Suprapubic skin (tissue), 4 donors: ENCODE measurements around the gene ZNF324B.

Source experiments
- CTCF ChIP-seq, 2 donors: fragments of 200-600 bp in 1 of 2; fragments of 450-650 bp in 1 of 2; sonication (generic) in 1 of 2; IDR thresholded peaks; one replicate each; pipeline ENCODE4 v1.5.1; 2016 to 2019; ENCODE audit warnings: antibody characterized with exemption in 2 of 2, mild to moderate bottlenecking in 1 of 2, moderate library complexity in 1 of 2
- EP300 ChIP-seq: sonication (generic); formaldehyde crosslinking; IDR thresholded peaks from one replicate; pipeline ENCODE4 v1.6.1; 2017; ENCODE audit warnings: antibody characterized with exemption
- POLR2A ChIP-seq, 2 donors: fragments of 450-650 bp; IDR thresholded peaks; one replicate each; pipeline ENCODE4 v1.6.1; 2017; ENCODE audit warnings: antibody characterized with exemption in 2 of 2, mild to moderate bottlenecking in 2 of 2, moderate library complexity in 2 of 2
- POLR2AphosphoS5 ChIP-seq, 3 donors: sonication (generic); formaldehyde crosslinking; IDR thresholded peaks; one replicate each; pipeline ENCODE4 v1.6.1; 2017; ENCODE audit warnings: antibody characterized with exemption in 3 of 3

- no peak for TF ChIP-seq CTCF (IDR thresholded peaks at IDR 0.05)
- no peak for TF ChIP-seq EP300
- no peak for TF ChIP-seq POLR2A (IDR thresholded peaks at IDR 0.05)
- no peak for TF ChIP-seq POLR2AphosphoS5 (IDR thresholded peaks at IDR 0.05)
These were observed 43.7 kb upstream of the ZNF324B start for GRCh38 chr19:58407658-58408151.
